ENCODE measurements around the gene FAM120A.

The FAM120A gene

GRCh38 chr9:93440896-93441580, 10.4 kb upstream of the FAM120A start:
- no peak for DNase-seq (ENCODE audit: low read depth in 3 of 3, low spot score in 1 of 3)

- DNase-seq (ENCODE audit: low read depth in 3 of 3, low spot score in 1 of 3): no peak
These were observed 5.4 kb upstream of the FAM120A start for GRCh38 chr9:93446073-93446472.

GRCh38 chr9:93447655-93448054, 3.8 kb upstream of the FAM120A start:
- DNase-seq (ENCODE audit: low read depth in 3 of 3, low spot score in 1 of 3): no peak

- DNase-seq (ENCODE audit: low read depth in 3 of 3, low spot score in 1 of 3): peak in 2 of 3 donors; percentile 10 to 25
These were observed 594 bp downstream of the FAM120A start for GRCh38 chr9:93451849-93452709.

GRCh38 chr9:93452710-93453046, 1.2 kb downstream of the FAM120A start:
- peak in 1 of 3 donors; percentile 4 for DNase-seq (ENCODE audit: low read depth in 3 of 3, low spot score in 1 of 3)

- peak in 2 of 3 donors; percentile 57 to 63 for DNase-seq (ENCODE audit: low read depth in 3 of 3, low spot score in 1 of 3)
These were observed 1.8 kb downstream of the FAM120A start, which contains the start of gene FAM120AOS for GRCh38 chr9:93453047-93453914. Gene FAM120AOS (minus strand): TSS chr9:93453581. CDS start chr9:93452709, 872 bp downstream.

GRCh38 chr9:93456022-93456421, 4.5 kb downstream of the FAM120A start:
- DNase-seq (ENCODE audit: low read depth in 3 of 3, low spot score in 1 of 3): no peak

- no peak for DNase-seq (ENCODE audit: low read depth in 3 of 3, low spot score in 1 of 3)
These were observed 5.0 kb downstream of the FAM120A start for GRCh38 chr9:93456504-93456903.

- DNase-seq (ENCODE audit: low read depth in 3 of 3, low spot score in 1 of 3): no peak
These were observed 5.5 kb downstream of the FAM120A start for GRCh38 chr9:93457006-93457405.

GRCh38 chr9:93458712-93459111, 7.2 kb downstream of the FAM120A start:
- DNase-seq (ENCODE audit: low read depth in 3 of 3, low spot score in 1 of 3): no peak

- no peak for DNase-seq (ENCODE audit: low read depth in 3 of 3, low spot score in 1 of 3)
These were observed 8.0 kb downstream of the FAM120A start for GRCh38 chr9:93459432-93459847.

- no peak for DNase-seq (ENCODE audit: low read depth in 3 of 3, low spot score in 1 of 3)
These were observed 9.4 kb downstream of the FAM120A start for GRCh38 chr9:93460689-93461413.

GRCh38 chr9:93461414-93461743, 9.9 kb downstream of the FAM120A start:
- no peak for DNase-seq (ENCODE audit: low read depth in 3 of 3, low spot score in 1 of 3)

GRCh38 chr9:93461821-93462220, 10.3 kb downstream of the FAM120A start:
- DNase-seq (ENCODE audit: low read depth in 3 of 3, low spot score in 1 of 3): no peak

GRCh38 chr9:93463638-93464248, 12.3 kb downstream of the FAM120A start:
- DNase-seq (ENCODE audit: low read depth in 3 of 3, low spot score in 1 of 3): no peak

GRCh38 chr9:93464395-93464794, 12.9 kb downstream of the FAM120A start:
- no peak for DNase-seq (ENCODE audit: low read depth in 3 of 3, low spot score in 1 of 3)

- no peak for DNase-seq (ENCODE audit: low read depth in 3 of 3, low spot score in 1 of 3)
These were observed 13.4 kb downstream of the FAM120A start for GRCh38 chr9:93464876-93465275.

- no peak for DNase-seq (ENCODE audit: low read depth in 3 of 3, low spot score in 1 of 3)
These were observed 14.4 kb downstream of the FAM120A start for GRCh38 chr9:93465855-93466254.

GRCh38 chr9:93466416-93467061, 15.1 kb downstream of the FAM120A start:
- no peak for DNase-seq (ENCODE audit: low read depth in 3 of 3, low spot score in 1 of 3)

- DNase-seq (ENCODE audit: low read depth in 3 of 3, low spot score in 1 of 3): no peak
These were observed 15.6 kb downstream of the FAM120A start for GRCh38 chr9:93467062-93467416.

Data from stimulated activated CD4-positive, alpha-beta T cell treated with anti-CD3 and anti-CD28 coated beads, TNF-alpha, amount 100 ng/mL, for 1 hour (primary cell).